ENCODE measurements around the gene SYT7. TPM values are rescaled to one million over a fixed set of nuclear protein-coding genes. Genes with fewer than 3 reads are reported as not detected.
A peak's percentile ranks its signal among the peaks of the same experiment; 100 is the strongest.

SYT7 gene
- total and polyA plus RNA-seq, 9 donors: 0.24 to 4.9 (median 1.7) TPM

- peaks cover 26% of the 10 kb centered on the region for H3K4me1 ChIP-seq (ENCODE audit: insufficient read depth)
- no peak for TF ChIP-seq POLR2A (IDR thresholded peaks at IDR 0.05)
- no peak for TF ChIP-seq EP300 (IDR thresholded peaks at IDR 0.05)
- no peak for TF ChIP-seq CTCF (IDR thresholded peaks at IDR 0.05)
- H3K9me3 ChIP-seq: no peaks in the 10 kb centered on the region
- no peaks in the 10 kb centered on the region for H3K27me3 ChIP-seq
- peak overlapping the region; percentile 11 to 57 for H3K27ac ChIP-seq
- intact Hi-C loops (cut with DNase I): loop anchor here in 1 of 4 donors (10.0 kb wide), 1 partner anchor 84 kb away; no protein-coding TSS in a partner anchor
- whole genome bisulfite sequencing, 3 donors: 70 to 72% (median 71%) methylated on average over 9 of the region's 9 CpGs
- DNase-seq: no peak
- H3K4me3 ChIP-seq: no peak overlapping the region
- H3K36me3 ChIP-seq: no peaks in the 10 kb centered on the region
These were observed 40.3 kb downstream of the SYT7 start for GRCh38 chr11:61540528-61540927.

- H3K36me3 ChIP-seq: no peaks in the 10 kb centered on the region
- peak overlapping the region; percentile 20 to 57 for H3K27ac ChIP-seq
- H3K27me3 ChIP-seq: no peaks in the 10 kb centered on the region
- intact Hi-C loops (cut with DNase I): loop anchor here in 1 of 4 donors (10.0 kb wide), 1 partner anchor 85 kb away; no protein-coding TSS in a partner anchor
- TF ChIP-seq POLR2A (IDR thresholded peaks at IDR 0.05) (no peak), CTCF (IDR thresholded peaks at IDR 0.05) (no peak), EP300 (IDR thresholded peaks at IDR 0.05) (no peak)
- H3K9me3 ChIP-seq: no peaks in the 10 kb centered on the region
- WGBS, 3 donors: 26 to 29% (median 26%) methylated on average over 14 of the region's 14 CpGs
- peaks cover 26% of the 10 kb centered on the region for H3K4me1 ChIP-seq (ENCODE audit: insufficient read depth)
- H3K4me3 ChIP-seq: no peak overlapping the region
- no peak for DNase-seq
These were observed 41.0 kb downstream of the SYT7 start for GRCh38 chr11:61539831-61540357.

- WGBS, 3 donors: 40 to 44% (median 42%) methylated on average over 11 of the region's 11 CpGs
- TF ChIP-seq EP300 (IDR thresholded peaks at IDR 0.05): no peak
- no peak for TF ChIP-seq POLR2A (IDR thresholded peaks at IDR 0.05)
- no peak for TF ChIP-seq CTCF (IDR thresholded peaks at IDR 0.05)
- DNase-seq: peak; percentile 49 to 70 (median 59)
- H3K27ac ChIP-seq: peak overlapping the region in 1 of 2 donors; percentile 57
- H3K4me3 ChIP-seq: no peak overlapping the region
- no peaks in the 10 kb centered on the region for H3K9me3 ChIP-seq
- intact Hi-C loops (cut with DNase I): no loop called here
- H3K4me1 ChIP-seq (ENCODE audit: insufficient read depth): peaks cover 26% of the 10 kb centered on the region
- H3K27me3 ChIP-seq: no peaks in the 10 kb centered on the region
- H3K36me3 ChIP-seq: no peaks in the 10 kb centered on the region
These were observed 41.9 kb downstream of the SYT7 start for GRCh38 chr11:61539006-61539405.

- peaks cover 26% of the 10 kb centered on the region for H3K4me1 ChIP-seq (ENCODE audit: insufficient read depth)
- intact Hi-C loops (cut with DNase I): no loop called here
- no peak for TF ChIP-seq POLR2A (IDR thresholded peaks at IDR 0.05)
- TF ChIP-seq CTCF (IDR thresholded peaks at IDR 0.05): no peak
- TF ChIP-seq EP300 (IDR thresholded peaks at IDR 0.05): no peak
- H3K4me3 ChIP-seq: no peak overlapping the region
- H3K27me3 ChIP-seq: no peaks in the 10 kb centered on the region
- WGBS, 3 donors: 61 to 69% (median 67%) methylated on average over 9 of the region's 9 CpGs
- H3K9me3 ChIP-seq: no peaks in the 10 kb centered on the region
- H3K27ac ChIP-seq: no peak overlapping the region
- peak in 1 of 5 donors; percentile 33 for DNase-seq
- H3K36me3 ChIP-seq: no peaks in the 10 kb centered on the region
These were observed 42.3 kb downstream of the SYT7 start for GRCh38 chr11:61538636-61538961.
